ENCODE measurements around the gene ODR4.
"Not testable (repeated sequence)": the region's sequence is repeated elsewhere in the genome, so short reads cannot be mapped to it uniquely, and the experiment has no call there.

ODR4 gene

GRCh38 chr1:186375152-186375928, at the start of gene ODR4, which contains the start of gene TPR:
ODR4 (plus strand) TSS chr1:186375838; CDS start chr1:186379786, 3,948 bp downstream.
TPR (minus strand) TSS chr1:186375253; CDS start chr1:186375028, 225 bp downstream.
- DNase-seq (ENCODE audit: low read depth), result peak; percentile 99

GRCh38 chr1:186326009-186326408, 49.6 kb upstream of the ODR4 start:
- no peak for DNase-seq (ENCODE audit: low read depth)

- no peak for DNase-seq (ENCODE audit: low read depth)
Measured at GRCh38 chr1:186327331-186327730, 48.3 kb upstream of the ODR4 start.

DNA sequence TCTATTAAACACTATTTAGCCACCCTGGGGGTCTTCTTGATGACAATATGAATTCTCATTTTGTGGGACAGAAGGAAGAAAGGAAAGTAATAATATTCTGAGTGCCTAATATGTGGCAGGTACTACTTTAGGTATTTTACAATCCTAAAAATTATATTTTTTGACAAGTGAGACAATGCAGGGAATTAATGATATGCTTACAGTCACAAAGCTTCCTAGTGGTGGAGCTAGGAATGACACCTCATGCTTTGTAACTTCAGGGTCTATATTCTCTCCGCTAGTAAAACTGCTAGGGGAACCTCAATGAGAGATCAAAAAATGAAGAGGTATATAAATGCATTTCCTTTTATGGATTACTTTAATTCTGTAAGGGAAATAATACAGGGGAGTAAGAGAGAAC, 44.9 kb upstream of the ODR4 start:
- DNase-seq (ENCODE audit: low read depth), result peak; percentile 25

GRCh38 chr1:186337554-186337953, 38.1 kb upstream of the ODR4 start:
- no peak for DNase-seq (ENCODE audit: low read depth)

DNA sequence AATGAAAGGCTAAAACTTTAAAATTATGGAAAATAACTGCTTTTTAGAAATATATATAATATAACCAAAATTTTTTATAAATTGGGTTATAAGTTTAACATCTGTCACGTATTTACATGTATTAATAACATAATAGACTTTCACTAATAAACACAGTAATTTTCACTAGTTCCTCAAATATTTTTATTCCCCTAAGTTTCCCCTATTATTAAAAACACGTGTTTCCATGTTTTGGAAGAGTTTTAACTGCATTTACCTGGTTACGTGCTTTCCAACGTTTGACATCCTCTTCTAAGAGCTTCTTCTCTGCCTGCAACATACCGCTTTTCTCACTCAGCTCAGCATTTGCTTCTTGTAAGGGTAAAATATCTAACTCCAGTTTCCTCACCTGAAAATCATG, 34.9 kb upstream of the ODR4 start:
- DNase-seq (ENCODE audit: low read depth), result no peak

- not testable (repeated sequence) for DNase-seq (ENCODE audit: low read depth)
Measured at GRCh38 chr1:186347837-186348691, 27.6 kb upstream of the ODR4 start.

DNA sequence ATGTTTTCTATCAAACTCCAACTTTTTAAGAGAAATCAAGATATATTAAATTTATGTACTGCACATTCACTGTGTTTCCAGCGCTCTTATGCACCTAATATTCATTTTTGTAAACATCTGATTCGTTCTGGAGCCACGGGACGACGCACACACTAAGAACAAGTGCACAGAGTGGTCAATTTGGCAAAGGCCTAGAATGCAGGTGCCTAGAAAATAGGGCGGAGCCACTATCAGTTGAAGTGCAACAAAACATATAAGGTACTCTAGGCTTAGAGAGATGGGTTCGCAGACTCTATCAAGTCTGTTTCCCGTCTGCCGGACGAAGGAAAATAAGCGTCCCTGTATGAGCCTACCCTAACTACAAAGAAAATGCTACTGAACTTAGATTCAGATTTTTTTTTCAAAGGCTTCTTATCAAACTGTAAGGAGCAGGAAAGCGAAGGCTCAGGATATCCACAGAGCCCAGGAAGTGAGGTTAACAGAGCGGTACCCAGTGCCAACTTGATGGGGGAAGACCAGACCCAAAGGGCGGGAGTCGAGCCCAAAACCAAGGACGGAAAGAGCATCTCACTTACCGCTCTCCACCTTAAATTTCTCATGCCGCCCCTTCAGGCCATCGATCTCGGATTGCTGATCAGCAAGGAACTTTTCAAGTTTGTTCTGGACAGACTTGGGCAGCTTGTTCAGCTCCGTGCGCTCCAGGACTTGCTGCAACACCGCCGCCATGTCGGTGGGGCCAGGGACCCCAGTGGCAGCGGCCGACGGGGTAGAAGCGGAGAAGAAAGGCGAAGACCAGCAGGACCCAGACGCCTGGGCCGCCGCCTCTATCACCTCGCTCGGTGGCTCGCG, 1.1 kb upstream of the ODR4 start:
- DNase-seq (ENCODE audit: low read depth), result peak; percentile 50

DNA sequence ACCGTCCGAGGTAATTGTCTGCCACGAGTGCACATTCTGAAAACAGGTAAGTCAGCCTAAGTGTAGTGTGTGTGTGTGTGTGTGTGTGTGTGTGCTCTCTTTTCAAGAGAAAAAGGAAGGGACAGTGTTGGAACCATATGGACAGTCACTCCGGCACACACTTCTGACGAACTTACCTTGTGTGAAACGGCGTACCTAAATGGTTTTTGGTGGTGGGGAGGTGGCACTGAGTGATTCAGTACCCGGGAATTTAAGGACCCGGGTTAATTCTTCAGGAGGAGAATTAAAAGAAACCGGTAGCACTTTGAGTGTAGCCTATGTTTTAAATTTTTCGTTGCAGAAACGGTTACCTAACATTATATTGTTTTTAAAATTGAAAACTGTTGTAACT, 286 bp downstream of the ODR4 start:
- no peak for DNase-seq (ENCODE audit: low read depth)

GRCh38 chr1:186386725-186387383, 11.2 kb downstream of the ODR4 start:
- no peak for DNase-seq (ENCODE audit: low read depth)

DNA sequence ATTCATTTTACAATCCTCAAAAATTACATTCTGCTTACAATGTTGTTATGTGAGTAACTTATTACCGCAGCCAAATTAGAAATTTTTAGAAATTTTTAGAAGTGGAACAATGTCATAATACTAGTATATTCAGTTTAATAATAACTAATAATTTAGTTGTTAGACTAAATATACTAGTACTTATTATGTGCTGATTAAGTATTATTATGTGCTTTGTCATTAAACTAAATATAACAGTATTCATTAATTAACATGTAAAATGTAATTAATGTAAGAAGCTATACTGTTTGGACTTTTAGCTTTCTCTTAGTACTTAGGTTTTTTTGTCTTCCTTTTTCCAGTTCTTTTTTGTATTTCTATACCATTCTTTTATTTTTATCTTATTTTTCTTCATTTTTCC, 15.3 kb downstream of the ODR4 start:
- DNase-seq (ENCODE audit: low read depth), result no peak

DNA sequence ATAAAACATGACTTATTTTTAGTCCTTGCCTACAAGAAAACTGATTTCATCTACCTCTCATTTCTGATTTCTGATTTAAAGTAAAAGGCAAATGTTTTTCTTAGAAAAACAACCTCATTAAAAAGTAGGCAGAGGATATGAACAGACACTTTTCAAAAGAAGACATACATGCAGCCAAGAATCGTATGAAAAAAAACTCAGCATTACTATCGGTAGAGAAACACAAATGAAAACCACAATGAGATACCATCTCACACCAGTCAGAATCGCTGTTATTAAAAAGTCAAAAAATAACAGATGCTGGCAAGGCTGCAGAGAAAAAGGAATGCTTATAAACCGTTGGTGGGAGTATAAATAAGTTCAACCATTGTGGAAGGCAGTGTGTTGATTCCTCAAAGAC, 16.2 kb downstream of the ODR4 start:
- no peak for DNase-seq (ENCODE audit: low read depth)

DNA sequence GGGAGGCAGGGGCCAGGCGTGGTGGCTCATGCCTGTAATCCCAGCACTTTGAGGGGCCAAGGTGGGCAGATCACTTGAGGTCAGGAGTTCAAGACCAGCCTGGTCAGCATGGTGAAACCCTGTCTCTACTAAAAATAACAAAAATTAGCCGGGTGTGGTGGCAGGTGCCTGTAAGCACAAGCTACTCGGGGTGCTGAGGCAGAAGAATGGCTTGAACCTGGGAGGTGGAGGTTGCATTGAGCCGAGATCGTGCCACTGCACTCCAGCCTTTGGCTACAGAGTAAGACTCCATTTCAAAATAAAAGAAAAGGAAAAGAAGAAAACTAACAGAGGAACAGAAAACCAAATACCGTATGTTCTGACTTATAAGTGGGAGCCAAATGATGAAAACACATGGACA, 17.1 kb downstream of the ODR4 start:
- not testable (repeated sequence) for DNase-seq (ENCODE audit: low read depth)

DNA sequence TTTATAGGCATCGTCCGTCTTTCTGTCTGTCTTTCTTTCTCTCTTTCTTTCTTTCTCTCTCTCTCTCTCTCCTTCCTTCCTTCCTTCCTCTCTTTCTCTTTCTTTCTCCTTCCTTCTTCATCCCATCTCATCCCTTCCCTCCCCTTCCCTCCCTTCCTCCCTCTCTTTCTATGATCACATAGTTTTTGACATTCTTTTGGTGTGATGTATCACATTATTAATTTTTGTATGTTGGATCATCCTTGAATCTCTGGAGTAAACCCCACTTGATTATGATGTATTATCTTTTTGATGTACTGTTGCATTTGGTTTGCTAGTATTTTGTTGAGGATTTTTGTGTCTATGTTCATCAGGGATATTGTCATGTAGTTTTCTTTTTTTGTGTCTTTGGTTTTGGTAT, 25.8 kb downstream of the ODR4 start:
- DNase-seq (ENCODE audit: low read depth), result not testable (repeated sequence)

- no peak for DNase-seq (ENCODE audit: low read depth)
Measured at GRCh38 chr1:186403632-186404031, 28.0 kb downstream of the ODR4 start.

- peak; percentile 22 for DNase-seq (ENCODE audit: low read depth)
Measured at GRCh38 chr1:186404454-186405051, 28.9 kb downstream of the ODR4 start.

GRCh38 chr1:186409091-186409490, 33.5 kb downstream of the ODR4 start:
- no peak for DNase-seq (ENCODE audit: low read depth)

DNA sequence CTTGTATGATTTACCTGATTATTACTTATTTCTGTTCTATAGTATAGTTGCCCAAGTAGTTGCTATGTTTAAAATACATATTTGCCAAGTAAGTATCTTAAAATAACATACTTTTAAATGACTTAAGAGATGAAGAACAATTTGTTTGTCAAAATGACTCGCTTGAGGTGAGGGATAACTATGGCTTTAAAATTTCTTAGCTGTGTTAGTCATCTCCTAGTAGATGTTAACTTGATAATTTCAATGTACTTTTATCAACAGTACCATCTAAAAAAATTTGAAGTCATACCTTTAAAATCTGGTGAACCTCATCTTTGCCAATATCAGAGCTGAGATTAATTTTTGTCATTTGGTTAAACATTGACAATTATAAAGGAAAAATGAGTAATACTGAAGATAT, 37.7 kb downstream of the ODR4 start:
- no peak for DNase-seq (ENCODE audit: low read depth)

DNA sequence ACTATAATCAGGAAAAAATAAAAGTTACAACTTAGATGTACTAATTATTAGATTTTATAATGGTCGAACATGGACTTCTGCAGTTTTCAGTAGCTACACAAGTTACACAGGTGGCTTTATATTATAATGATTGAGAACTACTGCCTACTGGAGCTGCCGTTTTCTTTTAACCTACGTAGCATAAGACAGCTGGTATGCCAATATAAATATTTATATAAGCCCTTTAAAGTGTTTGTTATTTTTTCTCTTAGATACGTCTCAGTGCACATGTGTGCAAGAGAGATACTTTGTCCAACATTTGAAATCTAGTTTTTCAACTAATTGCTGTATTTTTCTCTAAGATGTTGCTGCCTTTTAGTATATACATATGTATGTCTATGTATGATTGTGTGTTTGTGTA, 42.9 kb downstream of the ODR4 start:
- DNase-seq (ENCODE audit: low read depth), result no peak

- DNase-seq (ENCODE audit: low read depth), result no peak
Measured at GRCh38 chr1:186420311-186420710, 44.7 kb downstream of the ODR4 start.

GRCh38 chr1:186420923-186421322, 45.3 kb downstream of the ODR4 start:
- no peak for DNase-seq (ENCODE audit: low read depth)

Data from CMK (cell line).